Retinal pigment epithelial cell (primary cell): Measurements from ENCODE around the gene PLXNA2.

Source experiments
- DNase-seq: peaks from one replicate; pipeline ENCODE4 v3.0.0-alpha.2; 2010; ENCODE audit warnings: low read depth
- H3K4me3 ChIP-seq: 2 replicates; pipeline ENCODE4 v1.5.1; 2011; ENCODE audit warnings: mild to moderate bottlenecking, low read length, control low read depth, moderate library complexity
- TF ChIP-seq, protein P1 (sequence below): conservative IDR thresholded peaks from 2 replicates; pipeline ENCODE4 v1.5.1; 2011; ENCODE audit warnings: low read depth, low read length, control low read depth, inconsistent platforms

The PLXNA2 gene

GRCh38 chr1:208146650-208147049 lies 97.5 kb downstream of the PLXNA2 start:
- no peak overlapping the region for H3K4me3 ChIP-seq
- TF ChIP-seq, protein P1, sequence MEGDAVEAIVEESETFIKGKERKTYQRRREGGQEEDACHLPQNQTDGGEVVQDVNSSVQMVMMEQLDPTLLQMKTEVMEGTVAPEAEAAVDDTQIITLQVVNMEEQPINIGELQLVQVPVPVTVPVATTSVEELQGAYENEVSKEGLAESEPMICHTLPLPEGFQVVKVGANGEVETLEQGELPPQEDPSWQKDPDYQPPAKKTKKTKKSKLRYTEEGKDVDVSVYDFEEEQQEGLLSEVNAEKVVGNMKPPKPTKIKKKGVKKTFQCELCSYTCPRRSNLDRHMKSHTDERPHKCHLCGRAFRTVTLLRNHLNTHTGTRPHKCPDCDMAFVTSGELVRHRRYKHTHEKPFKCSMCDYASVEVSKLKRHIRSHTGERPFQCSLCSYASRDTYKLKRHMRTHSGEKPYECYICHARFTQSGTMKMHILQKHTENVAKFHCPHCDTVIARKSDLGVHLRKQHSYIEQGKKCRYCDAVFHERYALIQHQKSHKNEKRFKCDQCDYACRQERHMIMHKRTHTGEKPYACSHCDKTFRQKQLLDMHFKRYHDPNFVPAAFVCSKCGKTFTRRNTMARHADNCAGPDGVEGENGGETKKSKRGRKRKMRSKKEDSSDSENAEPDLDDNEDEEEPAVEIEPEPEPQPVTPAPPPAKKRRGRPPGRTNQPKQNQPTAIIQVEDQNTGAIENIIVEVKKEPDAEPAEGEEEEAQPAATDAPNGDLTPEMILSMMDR, result no peak
- DNase-seq, result no peak

DNA sequence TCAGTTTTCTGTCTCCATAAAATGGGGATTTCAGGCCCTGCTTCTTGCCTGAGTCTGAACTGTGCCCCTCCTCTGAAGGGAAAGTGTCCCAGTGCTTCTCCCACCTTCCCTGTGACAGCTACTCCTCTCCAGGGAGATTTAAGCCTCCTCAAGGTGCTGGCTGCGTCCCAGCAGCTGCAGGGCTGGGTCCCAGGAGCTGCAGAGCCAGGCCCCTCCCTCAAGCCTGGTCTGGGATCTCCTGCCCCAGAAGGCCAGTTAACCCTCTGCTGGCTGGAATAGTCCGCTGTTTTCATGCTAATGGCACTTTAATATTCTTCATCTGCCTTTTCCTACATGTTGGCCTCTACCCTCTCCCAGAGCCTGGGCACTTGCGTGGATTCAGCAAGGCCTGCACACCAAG lies 99.0 kb downstream of the PLXNA2 start:
- DNase-seq, result no peak
- TF ChIP-seq, protein P1, result no peak
- no peak overlapping the region for H3K4me3 ChIP-seq

DNA sequence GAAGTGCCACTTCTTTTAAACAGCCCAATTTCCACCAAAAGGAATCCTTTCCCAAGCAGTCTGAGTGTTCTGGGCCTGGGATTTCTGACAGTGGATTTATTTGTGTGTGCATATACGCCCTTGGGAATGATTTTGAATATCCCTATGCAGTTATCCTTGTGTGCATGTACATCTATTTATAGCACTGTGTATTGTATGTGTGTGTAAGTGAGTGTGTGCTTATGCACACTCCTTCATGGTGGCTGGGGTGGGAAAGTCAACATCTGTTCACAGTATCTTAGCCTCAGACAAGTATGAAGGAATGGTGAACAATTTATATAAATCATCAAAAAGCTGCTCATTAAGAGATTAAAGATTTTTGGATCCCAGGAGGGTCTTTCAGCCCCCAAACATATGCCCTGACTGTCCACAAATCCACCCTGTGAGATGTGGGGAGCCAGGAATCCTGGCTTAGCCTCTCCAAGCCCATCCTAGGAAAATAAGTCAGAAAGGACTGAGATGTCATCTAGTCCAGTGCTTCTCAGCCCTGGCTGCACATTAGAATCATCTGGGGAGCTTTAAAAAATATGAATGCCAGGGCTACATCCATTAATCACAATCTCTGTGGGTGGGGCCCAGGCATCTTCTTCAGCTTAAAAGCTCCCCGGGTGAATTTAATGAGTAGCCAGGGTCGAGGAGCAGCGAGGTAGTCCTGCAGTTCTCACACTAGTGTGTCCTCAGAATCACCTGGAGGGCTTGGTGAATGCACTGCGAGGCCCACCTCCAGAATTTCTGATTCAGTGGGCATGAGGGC lies 101.4 kb downstream of the PLXNA2 start:
- H3K4me3 ChIP-seq, result no peak overlapping the region
- TF ChIP-seq, protein P1, result no peak
- no peak for DNase-seq

DNA sequence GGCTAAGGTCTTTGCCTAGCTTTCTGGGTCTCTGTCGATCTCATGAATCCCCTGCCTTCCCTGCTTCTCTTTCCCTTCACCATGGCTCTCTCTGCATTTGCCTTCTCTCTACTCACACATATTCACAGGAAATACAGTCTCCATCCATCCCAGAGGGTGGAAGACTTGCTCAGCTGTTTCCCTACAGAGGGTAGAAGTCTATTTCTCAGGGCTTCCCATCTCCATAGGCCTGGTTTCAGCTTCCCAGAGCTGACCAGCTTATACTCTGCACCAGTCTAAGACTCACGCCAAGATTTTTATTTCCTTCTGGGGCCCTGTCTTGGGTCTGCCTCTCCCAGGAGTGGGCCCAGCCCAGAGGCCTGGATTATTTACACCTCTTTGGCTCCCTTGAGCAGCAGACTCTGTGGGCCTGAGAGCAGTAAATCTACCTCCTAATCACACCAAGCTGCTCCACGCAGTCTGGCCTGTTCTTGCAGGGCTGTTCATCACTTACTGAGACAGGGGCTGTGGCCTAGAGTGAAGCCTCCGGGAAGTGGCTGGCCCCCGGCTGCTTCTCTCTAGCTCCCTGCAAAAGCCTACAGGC lies 102.5 kb downstream of the PLXNA2 start:
- H3K4me3 ChIP-seq, result no peak overlapping the region
- no peak for DNase-seq
- TF ChIP-seq, protein P1, result no peak

DNA sequence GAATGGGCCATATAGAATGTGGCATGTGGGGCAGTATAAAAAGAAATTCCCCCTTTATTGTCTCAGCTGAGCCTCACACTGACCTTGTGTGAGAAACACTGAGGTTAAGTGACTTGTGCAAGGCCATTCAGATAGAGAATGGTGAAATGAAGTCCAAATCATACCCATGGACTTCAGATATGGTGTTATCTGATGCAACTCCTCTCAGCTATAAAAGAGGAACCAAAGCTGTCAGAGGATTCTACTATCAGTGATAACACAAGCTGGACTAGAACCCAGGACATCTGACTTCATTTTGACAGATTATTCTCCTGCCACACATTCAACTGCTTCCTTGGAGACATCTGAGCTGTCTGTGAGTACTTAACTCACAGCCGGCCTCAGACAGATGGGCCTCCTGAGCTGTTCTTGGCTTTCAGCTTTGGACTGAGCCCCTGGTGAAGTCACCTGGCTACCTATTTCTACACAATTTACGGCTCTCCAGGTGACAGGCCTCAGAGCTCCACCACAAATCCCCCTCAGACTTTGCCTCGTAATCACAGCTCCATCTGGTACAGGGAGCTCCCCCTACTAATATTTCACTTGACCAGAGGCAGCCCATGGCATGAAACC lies 104.6 kb downstream of the PLXNA2 start:
- TF ChIP-seq, protein P1, result no peak
- DNase-seq, result no peak
- H3K4me3 ChIP-seq, result no peak overlapping the region

- DNase-seq, result no peak
- TF ChIP-seq, protein P1, result no peak
- no peak overlapping the region for H3K4me3 ChIP-seq
Measured at GRCh38 chr1:208137193-208137592, 107.0 kb downstream of the PLXNA2 start.
